GM18951 (cell line): ENCODE data around the gene DNAJB7.
"Not testable (repeated sequence)": the region's sequence is repeated elsewhere in the genome, so short reads cannot be mapped to it uniquely, and the experiment has no call there.

Source experiments
- POLR2A ChIP-seq: IDR thresholded peaks from 4 replicates; pipeline ENCODE4 v1.6.1; 2011; ENCODE audit warnings: mild to moderate bottlenecking; ENCODE audit not compliant: insufficient read length, insufficient read depth; ENCODE audit errors: extremely low read depth
- in situ Hi-C: fragments of 300-500 bp; cut with MboI; formaldehyde crosslinking; loops from one replicate; pipeline ENCODE4 v1.12.0; 2022; ENCODE audit warnings: low sequenced_read_pairs, mixed read lengths, inconsistent platforms; ENCODE audit not compliant: unreplicated experiment

The DNAJB7 gene

DNA sequence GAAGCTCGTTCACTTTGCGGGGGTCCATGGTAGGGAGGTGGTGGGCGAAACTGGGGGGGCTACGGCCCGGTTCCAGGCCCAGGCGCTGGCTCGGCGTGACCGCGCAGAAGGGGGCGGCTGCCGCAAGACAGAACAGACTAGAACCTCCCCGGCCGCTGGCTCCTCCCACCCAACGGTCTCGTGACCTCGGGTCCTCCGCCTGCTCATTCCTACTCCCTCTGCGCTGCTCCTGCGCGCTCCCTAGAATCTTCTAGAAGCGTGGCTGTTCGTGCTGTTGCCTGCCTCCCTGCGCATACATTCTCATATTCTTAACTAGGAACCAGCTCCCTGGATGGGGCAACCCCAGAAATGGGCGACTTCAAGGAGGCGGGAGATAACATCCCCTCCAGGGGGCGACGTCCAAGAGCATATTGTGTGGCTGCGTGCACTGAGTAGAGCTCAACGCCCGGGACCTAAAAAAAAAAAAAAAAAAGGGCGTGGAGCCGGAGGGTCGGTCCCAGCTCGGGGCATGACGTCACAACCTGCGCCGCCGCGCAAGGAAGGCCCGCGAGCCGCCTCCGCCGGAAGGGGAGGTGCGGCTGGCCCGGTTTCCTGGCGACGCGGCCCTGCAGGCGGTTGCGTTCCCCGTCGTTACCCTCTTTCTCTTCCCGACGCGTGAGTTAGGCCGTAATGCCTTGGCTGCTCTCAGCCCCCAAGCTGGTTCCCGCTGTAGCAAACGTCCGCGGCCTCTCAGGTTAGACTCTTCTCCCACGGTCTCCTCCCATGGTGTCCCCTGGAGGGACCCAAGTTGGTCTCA is 5.2 kb downstream of the DNAJB7 start, which contains the start of the genes ST13 and XPNPEP3:
TSS of gene ST13 (minus strand) at position 127 of the 796 bp plus-strand sequence. CDS start at position 28, 99 bp downstream.
TSS of gene XPNPEP3 (plus strand) at position 636 of the 796 bp plus-strand sequence. CDS start at position 670, 34 bp downstream.
- peak; percentile 64 for TF ChIP-seq POLR2A
- in situ Hi-C loops = no loop called here

GRCh38 chr22:40855979-40856512 is 5.9 kb downstream of the DNAJB7 start:
- in situ Hi-C loops = no loop called here
- no peak for TF ChIP-seq POLR2A

GRCh38 chr22:40855071-40855978 is 6.6 kb downstream of the DNAJB7 start:
- in situ Hi-C loops = no loop called here
- no peak for TF ChIP-seq POLR2A

DNA sequence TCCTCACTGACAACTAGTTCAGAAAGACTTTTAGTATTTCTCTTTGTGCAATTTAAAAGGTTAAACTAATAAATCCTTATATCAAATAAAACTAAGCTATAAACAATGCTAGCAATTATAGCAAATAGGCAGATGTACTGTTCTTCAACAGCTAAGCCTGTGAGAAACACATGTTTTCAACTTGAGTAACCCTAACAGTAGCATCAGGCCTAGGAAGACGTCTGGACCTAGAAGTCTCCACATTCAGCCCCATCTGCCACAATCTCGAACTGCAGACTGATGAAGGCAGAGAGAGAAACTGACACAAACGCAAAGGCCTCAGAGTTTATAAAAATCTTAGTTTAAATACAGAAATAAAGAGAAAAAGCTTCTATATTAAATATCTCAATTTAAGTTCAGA is 8.0 kb downstream of the DNAJB7 start:
- in situ Hi-C loops = no loop called here
- TF ChIP-seq POLR2A = no peak

- no peak for TF ChIP-seq POLR2A
Observed at GRCh38 chr22:40853333-40853732, 8.6 kb downstream of the DNAJB7 start.

DNA sequence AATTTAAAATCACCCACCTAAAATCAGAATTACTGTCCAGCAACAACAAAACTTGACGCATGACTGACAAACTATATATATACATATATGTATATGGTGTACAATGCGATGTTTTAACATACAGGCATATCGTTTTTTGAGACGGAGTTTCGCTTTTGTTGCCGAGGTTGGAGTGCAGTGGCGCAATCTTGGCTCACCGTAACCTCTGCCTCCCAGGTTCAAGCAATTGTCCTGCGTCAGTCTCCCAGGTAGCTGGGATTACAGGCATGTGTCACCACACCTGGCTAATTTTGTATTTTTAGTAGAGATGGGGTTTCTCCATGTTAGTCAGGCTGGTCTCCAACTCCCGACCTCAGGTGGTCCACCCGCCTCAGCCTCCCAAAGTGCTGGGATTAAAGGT is 16.1 kb downstream of the DNAJB7 start:
- in situ Hi-C loops = not testable (repeated sequence)

More at GRCh38 chr22:40853333-40853732, 8.6 kb downstream of the DNAJB7 start:
- in situ Hi-C loops = no loop called here

GRCh38 chr22:40844951-40845350 is 17.0 kb downstream of the DNAJB7 start:
- in situ Hi-C loops = no loop called here
- no peak for TF ChIP-seq POLR2A

- TF ChIP-seq POLR2A = no peak
- in situ Hi-C loops = no loop called here
Observed at GRCh38 chr22:40838486-40838885, 23.4 kb downstream of the DNAJB7 start.

DNA sequence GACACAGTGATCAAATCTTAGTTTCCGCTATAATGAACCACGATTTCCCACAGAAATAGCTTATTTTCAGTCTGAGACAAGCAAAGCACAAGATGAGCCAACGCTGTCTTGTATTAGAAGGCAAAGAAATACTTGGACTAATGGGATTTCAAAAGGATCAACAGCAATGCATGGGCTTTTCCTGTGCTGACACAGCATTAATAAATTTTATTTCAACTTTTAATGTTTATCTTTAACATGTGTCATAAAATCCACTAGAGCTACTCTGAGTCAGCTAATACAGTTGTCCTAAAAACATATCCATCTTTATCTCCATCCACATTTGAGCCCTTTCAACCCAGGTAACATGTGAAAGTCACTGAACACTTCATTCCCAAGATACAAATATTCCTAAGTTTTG is 27.3 kb downstream of the DNAJB7 start:
- no peak for TF ChIP-seq POLR2A
- in situ Hi-C loops = no loop called here

- in situ Hi-C loops = no loop called here
- TF ChIP-seq POLR2A = no peak
Observed at GRCh38 chr22:40829131-40829530, 32.8 kb downstream of the DNAJB7 start.

DNA sequence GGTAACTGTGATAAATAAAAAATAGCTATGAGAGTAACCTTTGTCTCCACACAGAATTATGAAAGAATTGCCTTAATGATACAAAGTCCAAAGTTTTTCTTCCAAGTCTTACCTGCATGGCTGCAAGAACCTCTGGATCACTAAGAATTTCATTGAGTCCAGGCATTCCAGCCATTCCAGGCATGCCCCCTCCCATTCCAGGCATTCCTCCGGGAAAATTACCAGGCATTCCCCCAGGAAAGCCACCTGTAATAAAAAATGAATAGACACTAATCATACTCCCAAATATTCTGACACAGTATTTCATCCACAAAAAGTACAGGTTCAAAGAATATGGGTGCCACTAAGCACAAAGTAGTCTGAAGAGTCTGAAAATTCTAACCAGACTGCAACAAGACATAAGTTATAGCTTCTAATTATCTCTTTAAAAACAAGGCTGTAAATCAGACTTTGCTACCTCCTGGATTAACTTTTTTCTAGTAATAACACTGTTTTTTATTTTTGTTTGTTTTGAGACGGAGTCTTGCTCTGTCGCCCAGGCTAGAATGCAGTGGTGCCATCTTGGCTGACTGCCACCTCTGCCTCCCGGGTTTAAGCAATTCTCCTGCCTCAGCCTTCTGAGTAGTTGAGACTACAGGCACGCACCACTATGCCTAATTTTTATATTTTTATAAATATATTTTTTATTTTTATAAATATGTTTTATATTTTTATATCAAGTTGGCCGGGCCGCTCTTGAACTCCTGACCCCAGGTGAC is 34.8 kb downstream of the DNAJB7 start:
- in situ Hi-C loops = no loop called here
- TF ChIP-seq POLR2A = no peak

GRCh38 chr22:40826292-40826691 is 35.6 kb downstream of the DNAJB7 start:
- in situ Hi-C loops = not testable (repeated sequence)

DNA sequence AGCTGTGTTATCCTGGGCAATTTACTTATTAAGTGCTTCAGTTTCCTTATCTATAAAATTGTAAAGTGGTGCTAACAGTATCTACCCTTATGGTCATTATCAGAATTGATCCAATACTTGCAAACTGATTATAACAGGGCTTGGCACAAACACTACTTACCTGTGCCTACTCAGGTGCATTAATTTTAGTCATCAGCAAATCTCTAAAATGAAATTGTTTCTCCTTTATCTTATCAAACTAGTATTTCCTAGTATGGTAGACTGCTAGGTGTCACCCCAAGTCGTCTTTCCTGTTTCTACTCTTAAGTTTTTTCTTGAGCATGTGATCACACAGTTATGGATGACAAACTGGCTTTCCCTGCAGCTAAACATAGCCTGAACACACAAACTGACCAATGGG is 38.5 kb downstream of the DNAJB7 start:
- in situ Hi-C loops = no loop called here
- no peak for TF ChIP-seq POLR2A
